Measurements from ENCODE around the gene PPP1CB. TPM values are rescaled to one million over a fixed set of nuclear protein-coding genes. Genes with fewer than 3 reads are reported as not detected.
"Not testable (repeated sequence)": the region's sequence is repeated elsewhere in the genome, so short reads cannot be mapped to it uniquely, and the experiment has no call there.

PPP1CB gene
- total and polyA plus RNA-seq, 8 donors = 72.5 to 458 (median 204) TPM

- Histone ChIP-seq H3K9me3 (no peaks in the 10 kb centered on the region), H3K27ac (no peak overlapping the region), H3K36me3 (no peaks in the 10 kb centered on the region), H3K4me1 (peaks cover 0 to 10% (median 2%) of the 10 kb centered on the region in 4 donors), H3K4me3 (no peak overlapping the region), H3K27me3 (no peaks in the 10 kb centered on the region)
- WGBS, 5 donors = 71 to 83% (median 77%) methylated on average over 5 of the region's 5 CpGs
- TF ChIP-seq POLR2AphosphoS5 (IDR thresholded peaks at IDR 0.05) = no peak
- TF ChIP-seq EP300 (IDR thresholded peaks at IDR 0.05) = no peak
- no peak for TF ChIP-seq CTCF (IDR thresholded peaks at IDR 0.05)
- TF ChIP-seq POLR2A (IDR thresholded peaks at IDR 0.05) = no peak
- DNase-seq = no peak
- intact Hi-C loops (cut with DNase I; ENCODE audit: low total_unique reads) = no loop called here
Observed at GRCh38 chr2:28730641-28731146, 20.9 kb upstream of the PPP1CB start.

- WGBS, 5 donors = 73 to 88% (median 78%) methylated on average over 6 of the region's 6 CpGs
- no peak for DNase-seq
- no peak for TF ChIP-seq CTCF (IDR thresholded peaks at IDR 0.05)
- no peak for TF ChIP-seq EP300 (IDR thresholded peaks at IDR 0.05)
- no peak for TF ChIP-seq POLR2AphosphoS5 (IDR thresholded peaks at IDR 0.05)
- no peak for TF ChIP-seq POLR2A (IDR thresholded peaks at IDR 0.05)
- Histone ChIP-seq H3K4me1 (peaks cover 10 to 16% (median 14%) of the 10 kb centered on the region in 4 donors), H3K27me3 (no peaks in the 10 kb centered on the region), H3K9me3 (peaks cover 0 to 8% (median 2%) of the 10 kb centered on the region in 4 donors), H3K27ac (peak overlapping the region in 4 of 5 donors; percentile 48 to 79 (median 64)), H3K36me3 (no peaks in the 10 kb centered on the region), H3K4me3 (peak overlapping the region in 1 of 4 donors; percentile 3)
- intact Hi-C loops (cut with DNase I; ENCODE audit: low total_unique reads) = no loop called here
Observed at GRCh38 chr2:28735511-28735910, 16.1 kb upstream of the PPP1CB start.

GRCh38 chr2:28736034-28736433 lies 15.6 kb upstream of the PPP1CB start:
- WGBS, 5 donors = 19 to 33% (median 30%) methylated on average over 3 of the region's 3 CpGs

GRCh38 chr2:28737655-28738054 lies 14.0 kb upstream of the PPP1CB start:
- WGBS, 5 donors = 95 to 98% (median 97%) methylated on average over 1 of the region's 1 CpG
- H3K9me3 ChIP-seq = peaks cover 0 to 8% (median 2%) of the 10 kb centered on the region in 4 donors
- no peak overlapping the region for H3K4me3 ChIP-seq
- H3K27ac ChIP-seq = no peak overlapping the region
- TF ChIP-seq POLR2AphosphoS5 (IDR thresholded peaks at IDR 0.05) (no peak), POLR2A (IDR thresholded peaks at IDR 0.05) (no peak), CTCF (IDR thresholded peaks at IDR 0.05) (no peak), EP300 (IDR thresholded peaks at IDR 0.05) (no peak)
- DNase-seq = no peak
- no peaks in the 10 kb centered on the region for H3K36me3 ChIP-seq
- intact Hi-C loops (cut with DNase I; ENCODE audit: low total_unique reads) = no loop called here
- no peaks in the 10 kb centered on the region for H3K27me3 ChIP-seq
- H3K4me1 ChIP-seq = peaks cover 10 to 16% (median 14%) of the 10 kb centered on the region in 4 donors

More at GRCh38 chr2:28736034-28736433, 15.6 kb upstream of the PPP1CB start:
- intact Hi-C loops (cut with DNase I; ENCODE audit: low total_unique reads) = no loop called here
- Histone ChIP-seq H3K36me3 (no peaks in the 10 kb centered on the region), H3K9me3 (peaks cover 0 to 8% (median 2%) of the 10 kb centered on the region in 4 donors), H3K4me3 (no peak overlapping the region), H3K4me1 (peaks cover 10 to 16% (median 14%) of the 10 kb centered on the region in 4 donors), H3K27me3 (no peaks in the 10 kb centered on the region), H3K27ac (peak overlapping the region; percentile 9 to 79 (median 63))
- TF ChIP-seq POLR2AphosphoS5 (IDR thresholded peaks at IDR 0.05) (peak; percentile 41 to 79 (median 67)), CTCF (IDR thresholded peaks at IDR 0.05) (no peak)
- peak; percentile 82 to 92 for DNase-seq

- H3K27me3 ChIP-seq; DNase-seq; H3K9me3 ChIP-seq; H3K27ac ChIP-seq; H3K36me3 ChIP-seq; H3K4me1 ChIP-seq; H3K4me3 ChIP-seq; intact Hi-C loops (cut with DNase I; ENCODE audit: low total_unique reads): not testable (repeated sequence)
- 90 to 98% (median 97%) methylated on average over 6 of the region's 6 CpGs for WGBS, 5 donors
Observed at GRCh38 chr2:28742619-28743018, 9.0 kb upstream of the PPP1CB start.
